ENCODE data around the gene KIAA1328.

KIAA1328 gene

DNA sequence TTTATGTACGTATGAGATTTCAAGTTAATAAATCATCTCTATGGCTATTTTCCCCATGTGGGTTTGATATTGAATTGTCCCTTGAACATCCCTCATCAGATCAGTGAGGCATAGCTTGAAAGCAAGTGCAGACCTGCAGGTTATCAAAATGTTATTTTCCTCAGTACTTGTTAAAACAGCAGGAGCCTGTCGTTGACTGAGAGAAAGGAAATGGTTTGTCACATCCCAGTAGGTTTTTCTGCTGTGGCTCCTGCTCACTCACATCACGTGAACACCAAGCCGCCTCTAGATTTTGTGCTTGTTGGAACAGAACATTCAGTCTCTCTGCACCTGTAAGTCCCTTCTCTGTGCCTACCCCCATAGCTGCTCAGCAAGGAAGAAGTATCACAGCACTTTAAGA, 396.4 kb downstream of the KIAA1328 start:
- no peak overlapping the region for H3K27ac ChIP-seq (ENCODE audit: low read length)
- no peaks in the 10 kb centered on the region for H3K36me3 ChIP-seq (ENCODE audit: control insufficient read depth, low read depth, low read length)
- no peak overlapping the region for H3K4me3 ChIP-seq (ENCODE audit: low read length)
- H3K4me1 ChIP-seq (ENCODE audit: control insufficient read depth, low read depth, low read length), result no peaks in the 10 kb centered on the region
- no peaks in the 10 kb centered on the region for H3K9me3 ChIP-seq (ENCODE audit: control insufficient read depth, low read depth, low read length)
- no peak overlapping the region for H3K9ac ChIP-seq (ENCODE audit: low read length)
- H3K27me3 ChIP-seq (ENCODE audit: control insufficient read depth, insufficient read depth, low read length), result peaks cover 12% of the 10 kb centered on the region

DNA sequence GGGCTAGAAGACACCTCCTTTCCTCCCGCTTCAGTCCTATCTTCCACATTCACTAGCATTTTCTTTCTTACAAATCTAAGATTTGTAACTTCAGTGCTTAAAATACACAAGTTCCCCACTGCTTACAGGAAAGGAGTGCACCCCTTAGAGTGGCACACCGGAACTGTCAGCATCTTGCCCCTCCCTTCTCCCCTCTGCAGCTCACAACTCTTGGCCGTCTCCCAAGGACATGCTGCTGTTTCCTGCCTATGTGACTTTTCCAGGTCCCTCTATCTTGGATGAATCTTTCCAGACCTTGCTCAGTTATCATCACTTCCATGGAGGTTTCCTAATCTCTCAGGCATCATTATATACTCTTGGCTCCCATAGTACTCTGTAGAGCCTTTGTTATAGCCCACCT, 401.8 kb downstream of the KIAA1328 start:
- Histone ChIP-seq H3K4me3 (ENCODE audit: low read length) (no peak overlapping the region), H3K27ac (ENCODE audit: low read length) (no peak overlapping the region), H3K27me3 (ENCODE audit: control insufficient read depth, insufficient read depth, low read length) (no peaks in the 10 kb centered on the region), H3K4me1 (ENCODE audit: control insufficient read depth, low read depth, low read length) (no peaks in the 10 kb centered on the region), H3K9me3 (ENCODE audit: control insufficient read depth, low read depth, low read length) (no peaks in the 10 kb centered on the region), H3K9ac (ENCODE audit: low read length) (no peak overlapping the region), H3K36me3 (ENCODE audit: control insufficient read depth, low read depth, low read length) (no peaks in the 10 kb centered on the region)

DNA sequence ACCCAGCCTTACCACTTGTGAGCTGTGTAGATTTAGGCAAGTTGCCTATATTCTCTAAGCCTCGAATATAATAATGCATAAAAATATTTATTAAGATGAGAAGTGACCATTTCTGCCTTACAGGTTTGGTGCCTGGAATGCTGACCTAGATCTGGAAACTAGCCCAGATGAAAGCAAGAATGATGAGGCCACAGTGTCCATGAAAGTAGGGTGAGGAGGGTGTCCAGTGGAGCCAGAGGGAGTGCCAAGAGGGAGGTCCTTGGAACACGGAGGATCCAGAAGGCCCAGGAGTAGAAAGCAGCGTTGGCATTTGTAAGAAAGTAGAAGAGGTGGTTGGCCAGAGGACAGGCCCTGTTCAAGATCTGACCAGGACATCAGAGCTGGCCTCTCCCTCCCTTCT, 402.3 kb downstream of the KIAA1328 start:
- Histone ChIP-seq H3K4me1 (ENCODE audit: control insufficient read depth, low read depth, low read length) (no peaks in the 10 kb centered on the region), H3K27me3 (ENCODE audit: control insufficient read depth, insufficient read depth, low read length) (no peaks in the 10 kb centered on the region), H3K9ac (ENCODE audit: low read length) (no peak overlapping the region), H3K9me3 (ENCODE audit: control insufficient read depth, low read depth, low read length) (no peaks in the 10 kb centered on the region), H3K27ac (ENCODE audit: low read length) (no peak overlapping the region), H3K4me3 (ENCODE audit: low read length) (no peak overlapping the region), H3K36me3 (ENCODE audit: control insufficient read depth, low read depth, low read length) (no peaks in the 10 kb centered on the region)

DNA sequence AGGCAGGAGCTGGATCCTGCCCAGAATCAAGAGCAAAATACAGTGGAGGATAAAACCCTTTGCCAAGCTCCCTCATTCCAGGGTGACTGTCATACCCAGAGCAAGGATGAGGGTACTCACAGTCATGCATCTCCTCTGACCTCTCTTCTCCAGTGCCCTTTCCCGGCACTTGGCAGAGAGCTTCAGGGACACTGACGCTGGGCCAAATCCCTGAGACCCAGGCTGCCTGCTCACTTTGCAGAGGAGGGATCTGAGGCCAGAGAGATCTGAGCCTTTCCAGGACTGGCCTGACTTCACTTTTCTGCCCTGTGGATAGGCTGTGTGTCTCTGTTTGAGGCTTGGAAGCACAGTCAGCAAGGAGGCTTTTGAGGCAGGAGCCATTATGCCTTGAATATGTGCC, 406.7 kb downstream of the KIAA1328 start:
- Histone ChIP-seq H3K4me3 (ENCODE audit: low read length) (no peak overlapping the region), H3K9ac (ENCODE audit: low read length) (no peak overlapping the region), H3K36me3 (ENCODE audit: control insufficient read depth, low read depth, low read length) (no peaks in the 10 kb centered on the region), H3K27me3 (ENCODE audit: control insufficient read depth, insufficient read depth, low read length) (no peaks in the 10 kb centered on the region), H3K27ac (ENCODE audit: low read length) (no peak overlapping the region), H3K9me3 (ENCODE audit: control insufficient read depth, low read depth, low read length) (no peaks in the 10 kb centered on the region), H3K4me1 (ENCODE audit: control insufficient read depth, low read depth, low read length) (no peaks in the 10 kb centered on the region)

DNA sequence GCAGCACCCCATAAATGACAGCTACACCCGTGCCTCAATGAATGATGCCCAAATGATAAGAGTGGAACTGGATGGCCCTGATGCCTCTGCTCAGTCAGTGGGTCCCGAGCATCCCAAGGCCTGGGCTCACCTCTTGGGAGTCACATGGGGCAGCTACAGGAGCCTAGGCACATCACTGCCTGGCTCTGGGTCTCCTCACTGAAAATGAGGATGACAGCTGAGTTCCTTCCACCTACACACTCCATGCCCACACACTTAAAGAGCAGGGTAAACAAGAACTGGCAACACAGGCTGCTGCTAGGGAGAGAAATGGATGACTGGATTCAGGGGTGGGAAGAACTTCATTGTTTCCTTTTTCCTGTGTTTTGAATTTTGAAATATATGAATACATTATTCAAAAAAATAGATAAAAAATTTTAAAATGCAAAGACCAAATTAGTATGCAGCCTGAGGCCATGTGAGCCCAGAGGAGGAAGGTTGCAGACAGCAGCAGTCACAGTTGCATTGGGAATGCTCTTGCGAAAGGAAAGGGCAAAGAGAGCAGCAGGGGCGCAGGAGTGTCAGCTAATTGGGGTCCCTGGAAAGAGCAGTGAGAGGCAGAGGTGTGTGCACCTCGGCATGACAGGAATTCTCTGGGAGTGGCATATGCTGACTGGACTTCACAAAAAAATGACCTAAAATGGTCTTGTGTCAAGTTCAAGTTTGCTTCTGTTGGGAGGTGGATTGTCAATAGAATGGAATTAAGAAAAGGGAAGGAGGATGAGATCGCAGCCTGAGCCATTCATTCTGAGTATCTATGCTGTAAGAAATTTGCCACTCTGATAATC, 409.6 kb downstream of the KIAA1328 start:
- no peak overlapping the region for H3K9ac ChIP-seq (ENCODE audit: low read length)

DNA sequence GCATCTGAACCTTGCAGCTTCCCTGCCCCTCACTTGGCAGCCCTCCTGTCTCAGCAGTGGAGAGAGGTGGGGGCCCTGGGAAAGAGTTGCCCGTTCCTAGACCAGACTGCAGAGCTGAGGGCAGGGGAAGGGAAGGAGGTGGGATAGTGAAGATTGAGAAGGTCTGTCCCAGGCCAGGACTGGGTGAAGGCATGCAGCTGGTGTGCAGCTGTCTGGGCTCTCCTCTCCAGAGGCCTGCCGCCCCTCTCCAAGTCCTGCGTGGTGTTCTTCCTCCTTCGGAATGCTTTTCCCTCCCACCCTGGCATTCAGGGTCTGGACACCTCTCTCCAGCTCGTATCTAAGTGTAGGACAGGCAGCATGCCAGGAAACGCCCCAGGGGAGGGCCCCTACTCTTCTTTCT, 413.2 kb downstream of the KIAA1328 start:
- no peak overlapping the region for H3K27ac ChIP-seq (ENCODE audit: low read length)
- no peaks in the 10 kb centered on the region for H3K36me3 ChIP-seq (ENCODE audit: control insufficient read depth, low read depth, low read length)
- no peaks in the 10 kb centered on the region for H3K9me3 ChIP-seq (ENCODE audit: control insufficient read depth, low read depth, low read length)
- H3K27me3 ChIP-seq (ENCODE audit: control insufficient read depth, insufficient read depth, low read length), result peaks cover 32% of the 10 kb centered on the region
- no peak overlapping the region for H3K9ac ChIP-seq (ENCODE audit: low read length)
- peaks cover 4% of the 10 kb centered on the region for H3K4me1 ChIP-seq (ENCODE audit: control insufficient read depth, low read depth, low read length)
- no peak overlapping the region for H3K4me3 ChIP-seq (ENCODE audit: low read length)

More for the DNA sequence above, 409.6 kb downstream of the KIAA1328 start:
- peaks cover 17% of the 10 kb centered on the region for H3K27me3 ChIP-seq (ENCODE audit: control insufficient read depth, insufficient read depth, low read length)
- no peak overlapping the region for H3K27ac ChIP-seq (ENCODE audit: low read length)
- H3K36me3 ChIP-seq (ENCODE audit: control insufficient read depth, low read depth, low read length), result no peaks in the 10 kb centered on the region
- H3K9me3 ChIP-seq (ENCODE audit: control insufficient read depth, low read depth, low read length), result no peaks in the 10 kb centered on the region
- no peaks in the 10 kb centered on the region for H3K4me1 ChIP-seq (ENCODE audit: control insufficient read depth, low read depth, low read length)
- H3K4me3 ChIP-seq (ENCODE audit: low read length), result no peak overlapping the region

DNA sequence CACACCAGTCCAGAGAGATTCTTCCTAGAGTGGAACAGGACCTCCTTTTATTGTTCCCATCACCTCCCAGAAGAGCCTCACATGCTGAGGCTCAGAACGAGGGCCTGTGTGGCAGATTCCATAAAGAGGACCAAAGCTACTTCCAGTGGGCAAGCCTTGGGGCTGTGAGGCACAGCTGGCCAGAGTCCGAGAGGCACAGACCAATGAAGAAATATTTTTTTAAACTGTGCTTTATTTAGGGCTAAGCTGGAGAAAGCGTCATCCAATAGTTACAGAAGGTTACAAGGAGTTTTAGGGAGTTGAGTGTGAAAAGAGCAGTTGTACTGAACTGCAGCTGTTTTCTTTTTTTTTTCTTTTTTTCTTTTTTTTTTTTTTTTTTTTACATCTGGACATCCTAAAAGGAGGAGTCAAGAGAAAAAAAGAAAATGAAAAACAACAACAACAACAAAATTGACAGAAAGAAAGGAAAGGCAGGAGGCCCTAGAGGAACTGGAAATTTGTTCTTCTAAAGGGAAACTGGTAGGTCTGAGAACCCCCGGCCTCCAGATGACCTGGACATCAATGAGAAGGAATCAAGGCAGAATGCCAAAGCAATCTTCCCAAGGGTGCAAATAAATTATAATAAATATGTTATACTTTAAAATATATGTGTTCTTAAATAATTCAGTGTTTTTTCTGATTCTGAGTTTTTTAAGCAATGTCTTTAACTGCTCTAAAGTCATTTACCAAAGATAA, 414.1 kb downstream of the KIAA1328 start:
- Histone ChIP-seq H3K4me1 (ENCODE audit: control insufficient read depth, low read depth, low read length) (peaks cover 4% of the 10 kb centered on the region), H3K27ac (ENCODE audit: low read length) (no peak overlapping the region), H3K4me3 (ENCODE audit: low read length) (no peak overlapping the region), H3K9ac (ENCODE audit: low read length) (no peak overlapping the region), H3K9me3 (ENCODE audit: control insufficient read depth, low read depth, low read length) (no peaks in the 10 kb centered on the region), H3K27me3 (ENCODE audit: control insufficient read depth, insufficient read depth, low read length) (peaks cover 32% of the 10 kb centered on the region), H3K36me3 (ENCODE audit: control insufficient read depth, low read depth, low read length) (no peaks in the 10 kb centered on the region)

DNA sequence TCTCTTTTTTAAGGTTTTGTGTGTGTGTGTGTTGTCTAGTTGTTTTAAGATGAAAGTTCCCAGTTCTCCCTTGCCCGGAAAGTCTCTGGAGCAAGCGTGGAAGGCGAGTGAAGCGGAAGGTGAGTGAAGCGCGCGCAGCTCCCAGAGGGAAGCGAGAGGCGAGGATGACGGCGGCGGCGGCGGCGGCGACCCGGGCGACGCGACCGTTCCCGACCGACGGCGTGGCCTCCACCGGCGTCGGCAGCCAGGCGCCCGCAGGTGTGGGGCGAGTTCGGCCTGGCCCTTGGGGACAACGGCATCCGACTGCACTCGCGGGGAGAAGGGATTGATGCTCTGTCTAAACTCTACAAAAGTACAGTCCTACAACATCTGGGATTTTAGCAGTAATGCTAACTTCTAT, 414.8 kb downstream of the KIAA1328 start:
- no peaks in the 10 kb centered on the region for H3K9me3 ChIP-seq (ENCODE audit: control insufficient read depth, low read depth, low read length)
- H3K36me3 ChIP-seq (ENCODE audit: control insufficient read depth, low read depth, low read length), result no peaks in the 10 kb centered on the region

DNA sequence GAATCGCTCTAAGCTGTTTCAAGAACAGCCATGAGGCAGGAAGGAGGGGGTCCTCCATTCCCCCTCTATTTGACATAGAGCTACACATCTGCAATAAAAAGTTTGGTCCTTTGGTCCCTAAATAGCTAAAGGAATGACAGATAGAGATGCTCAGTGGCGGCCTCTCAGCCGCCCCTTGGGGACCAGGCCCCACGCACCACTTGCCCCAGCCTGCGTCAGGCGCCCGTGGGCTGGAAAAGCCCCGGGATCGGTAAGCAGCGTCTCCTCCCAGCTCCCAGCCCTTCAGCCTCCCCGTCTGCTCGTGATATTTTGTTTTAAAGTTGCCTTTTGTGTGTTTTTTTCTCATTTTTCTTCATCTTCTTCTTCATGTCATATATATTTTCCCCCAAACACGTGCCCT, 415.7 kb downstream of the KIAA1328 start:
- Histone ChIP-seq H3K9me3 (ENCODE audit: control insufficient read depth, low read depth, low read length) (no peaks in the 10 kb centered on the region), H3K4me1 (ENCODE audit: control insufficient read depth, low read depth, low read length) (peaks cover 4% of the 10 kb centered on the region), H3K36me3 (ENCODE audit: control insufficient read depth, low read depth, low read length) (no peaks in the 10 kb centered on the region), H3K9ac (ENCODE audit: low read length) (no peak overlapping the region), H3K27ac (ENCODE audit: low read length) (no peak overlapping the region), H3K4me3 (ENCODE audit: low read length) (no peak overlapping the region), H3K27me3 (ENCODE audit: control insufficient read depth, insufficient read depth, low read length) (peaks cover 32% of the 10 kb centered on the region)

More for the DNA sequence above, 414.8 kb downstream of the KIAA1328 start:
- Histone ChIP-seq H3K4me1 (ENCODE audit: control insufficient read depth, low read depth, low read length) (peaks cover 4% of the 10 kb centered on the region), H3K27me3 (ENCODE audit: control insufficient read depth, insufficient read depth, low read length) (peaks cover 32% of the 10 kb centered on the region), H3K4me3 (ENCODE audit: low read length) (no peak overlapping the region), H3K9ac (ENCODE audit: low read length) (no peak overlapping the region), H3K27ac (ENCODE audit: low read length) (no peak overlapping the region)

DNA sequence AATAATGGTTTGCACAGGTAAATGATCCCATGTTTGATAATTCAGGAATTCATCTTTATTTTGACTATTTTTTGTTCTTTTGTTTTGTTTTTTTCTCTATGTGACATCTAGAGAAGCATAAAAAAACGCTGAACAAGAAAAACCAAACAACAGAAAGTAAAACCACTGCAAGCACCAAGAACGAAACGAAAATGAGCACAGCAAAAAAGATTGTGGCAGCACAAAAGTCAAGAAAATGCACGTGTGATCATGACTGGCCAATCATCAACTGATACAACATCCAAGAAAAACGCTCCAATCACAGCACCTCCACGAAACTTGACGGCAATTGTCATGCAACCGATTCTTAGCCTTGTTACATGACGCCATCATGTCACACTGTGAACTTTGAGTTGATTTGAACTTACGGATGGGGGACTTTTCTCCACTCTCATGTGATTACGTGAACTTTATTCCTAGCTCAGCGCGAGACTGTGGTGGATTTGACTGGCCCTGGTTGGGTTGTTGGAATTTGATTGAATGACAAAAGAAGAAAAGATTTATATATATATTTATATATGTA, 417.9 kb downstream of the KIAA1328 start:
- Histone ChIP-seq H3K36me3 (ENCODE audit: control insufficient read depth, low read depth, low read length) (no peaks in the 10 kb centered on the region), H3K4me1 (ENCODE audit: control insufficient read depth, low read depth, low read length) (peaks cover 4% of the 10 kb centered on the region), H3K9me3 (ENCODE audit: control insufficient read depth, low read depth, low read length) (no peaks in the 10 kb centered on the region), H3K27ac (ENCODE audit: low read length) (no peak overlapping the region), H3K27me3 (ENCODE audit: control insufficient read depth, insufficient read depth, low read length) (peaks cover 31% of the 10 kb centered on the region), H3K4me3 (ENCODE audit: low read length) (no peak overlapping the region), H3K9ac (ENCODE audit: low read length) (no peak overlapping the region)

DNA sequence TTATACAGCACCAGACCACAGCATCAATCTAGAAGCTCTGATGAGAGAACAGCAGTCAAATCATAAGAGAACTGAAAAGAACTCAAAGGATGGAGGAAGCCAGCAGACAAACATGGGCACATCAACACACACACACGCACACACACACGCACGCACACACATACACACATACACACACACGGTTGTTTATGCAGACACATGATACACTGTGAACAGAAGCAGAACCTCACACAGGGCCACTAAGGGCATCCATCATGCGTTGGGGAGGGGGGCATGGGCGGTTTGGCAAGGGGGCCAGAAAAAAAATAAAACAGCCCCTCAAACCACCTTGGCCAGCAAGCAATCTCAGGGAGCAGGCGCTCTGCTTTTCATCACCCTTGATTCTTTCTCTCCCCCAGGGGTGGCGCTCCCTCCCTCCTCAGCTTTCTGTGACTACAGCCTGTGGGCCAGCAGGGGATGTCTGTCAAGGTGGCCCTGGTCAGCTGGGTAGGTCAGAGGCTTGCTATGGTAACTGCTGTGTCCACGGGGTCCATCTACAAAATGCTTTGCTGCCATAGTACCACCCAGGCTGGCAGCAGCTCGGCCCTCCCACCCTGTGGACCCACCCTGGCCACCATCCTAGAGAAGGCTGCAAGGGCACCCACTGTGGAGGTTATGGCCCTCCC, 418.7 kb downstream of the KIAA1328 start:
- Histone ChIP-seq H3K4me3 (ENCODE audit: low read length) (no peak overlapping the region), H3K27ac (ENCODE audit: low read length) (no peak overlapping the region), H3K9ac (ENCODE audit: low read length) (no peak overlapping the region), H3K36me3 (ENCODE audit: control insufficient read depth, low read depth, low read length) (no peaks in the 10 kb centered on the region), H3K27me3 (ENCODE audit: control insufficient read depth, insufficient read depth, low read length) (peaks cover 31% of the 10 kb centered on the region), H3K9me3 (ENCODE audit: control insufficient read depth, low read depth, low read length) (no peaks in the 10 kb centered on the region), H3K4me1 (ENCODE audit: control insufficient read depth, low read depth, low read length) (peaks cover 4% of the 10 kb centered on the region)
